Stomach (tissue), 9 donors: ENCODE measurements around the gene KRT6C. TPM values are rescaled to one million over a fixed set of nuclear protein-coding genes. Genes with fewer than 3 reads are reported as not detected.
A peak's percentile ranks its signal among the peaks of the same experiment; 100 is the strongest.

Experiments used
- DNase-seq, 2 donors: peaks; one replicate each; pipeline versions ENCODE4 v3.0.0 to v3.0.0-alpha.2; 2013 to 2019
- H3K27ac ChIP-seq, 5 donors: fragments of 200-600 bp in 4 of 5; sonication (generic) in 4 of 5; one replicate each; pipeline ENCODE4 v1.5.1; 2013 to 2019; ENCODE audit warnings: mild to moderate bottlenecking in 1 of 5, moderate library complexity in 1 of 5
- H3K27me3 ChIP-seq, 3 donors: fragments of 200-600 bp; sonication (generic); one replicate each; pipeline ENCODE4 v1.5.1; 2017 to 2019; ENCODE audit warnings: mixed run types in 1 of 3
- H3K36me3 ChIP-seq, 4 donors: fragments of 200-600 bp; sonication (generic); 1 replicate in 3 of 4; 2 replicates in 1 of 4; pipeline ENCODE4 v1.5.1; 2016 to 2019
- H3K4me1 ChIP-seq, 4 donors: fragments of 200-600 bp; sonication (generic); one replicate each; pipeline ENCODE4 v1.5.1; 2016 to 2019
- H3K4me3 ChIP-seq, 4 donors: fragments of 200-600 bp; sonication (generic) in 3 of 4; one replicate each; pipeline ENCODE4 v1.5.1; 2016 to 2019; ENCODE audit warnings: mild to moderate bottlenecking in 1 of 4
- H3K9me3 ChIP-seq, 4 donors: fragments of 200-600 bp; sonication (generic); one replicate each; pipeline ENCODE4 v1.5.1; 2016 to 2019
- EP300 ChIP-seq: sonication (generic); formaldehyde crosslinking; IDR thresholded peaks from one replicate; pipeline ENCODE4 v1.6.1; 2017; ENCODE audit warnings: antibody characterized with exemption
- POLR2A ChIP-seq, 4 donors: fragments of 450-650 bp; IDR thresholded peaks; one replicate each; pipeline ENCODE4 v1.6.1; 2016; ENCODE audit warnings: antibody characterized with exemption in 4 of 4, control low read depth in 2 of 4, mild to moderate bottlenecking in 1 of 4, moderate library complexity in 1 of 4
- POLR2AphosphoS5 ChIP-seq, 3 donors: sonication (generic); formaldehyde crosslinking; IDR thresholded peaks; one replicate each; pipeline ENCODE4 v1.6.1; 2016; ENCODE audit warnings: antibody characterized with exemption in 3 of 3
- WGBS, 5 donors: extraction: QIAGEN DNeasy Blood & Tissue Kit in 3 of 5; methylation state at CpG; one replicate each; pipeline versions ENCODE4 v1.1.5 to v1.1.7; 2013 to 2018; 5-methylcytosine and 5-hydroxymethylcytosine counted together
- intact Hi-C: fragments of 100-400 bp; cut with DNase I; formaldehyde crosslinking; loops from one replicate; pipeline ENCODE4 v1.15.1; 2023; ENCODE audit warnings: low total_unique reads
- polyA plus RNA-seq, 3 donors: library from polyadenylated mRNA; stranded (reverse); fragments of 200-250 nt; gene quantifications; one replicate each; pipeline ENCODE4 v1.2.3, GENCODE V29; 2013
- total RNA-seq, 5 donors: library from RNA; depleted of rRNA; stranded (reverse); fragments of >200 nt; gene quantifications; one replicate each; pipeline versions ENCODE4 v1.1.0 to v1.2.3, GENCODE V29; 2014 to 2016
- TF ChIP-seq, protein P1 (sequence below), 7 experiments: fragments of 450-650 bp in 4 of 7; fragments of 200-600 bp in 3 of 7; sonication (generic) in 3 of 7; IDR thresholded peaks; one replicate each; pipeline ENCODE4 v1.5.1; 2016 to 2019; ENCODE audit warnings: antibody characterized with exemption in 7 of 7, control low read depth in 2 of 7, mild to moderate bottlenecking in 1 of 7
- donor health status: healthy with polysubstance abuse.
- donor health status: Bipolar disorder and iron deficiency.
- donor health status: healthy.

KRT6C gene
- total and polyA plus RNA-seq, 8 donors = 0.31 to 12.4 (median 0.43) TPM; not detected in 5

- H3K9me3 ChIP-seq = no peaks in the 10 kb centered on the region
- no peaks in the 10 kb centered on the region for H3K4me1 ChIP-seq
- DNase-seq = no peak
- H3K27ac ChIP-seq = no peak overlapping the region
- H3K4me3 ChIP-seq = no peak overlapping the region
- 70 to 90% (median 81%) methylated on average over 4 of the region's 4 CpGs for WGBS, 5 donors
- TF ChIP-seq POLR2A (IDR thresholded peaks at IDR 0.05) (no peak), EP300 (no peak), POLR2AphosphoS5 (IDR thresholded peaks at IDR 0.05) (no peak)
- TF ChIP-seq, protein P1, sequence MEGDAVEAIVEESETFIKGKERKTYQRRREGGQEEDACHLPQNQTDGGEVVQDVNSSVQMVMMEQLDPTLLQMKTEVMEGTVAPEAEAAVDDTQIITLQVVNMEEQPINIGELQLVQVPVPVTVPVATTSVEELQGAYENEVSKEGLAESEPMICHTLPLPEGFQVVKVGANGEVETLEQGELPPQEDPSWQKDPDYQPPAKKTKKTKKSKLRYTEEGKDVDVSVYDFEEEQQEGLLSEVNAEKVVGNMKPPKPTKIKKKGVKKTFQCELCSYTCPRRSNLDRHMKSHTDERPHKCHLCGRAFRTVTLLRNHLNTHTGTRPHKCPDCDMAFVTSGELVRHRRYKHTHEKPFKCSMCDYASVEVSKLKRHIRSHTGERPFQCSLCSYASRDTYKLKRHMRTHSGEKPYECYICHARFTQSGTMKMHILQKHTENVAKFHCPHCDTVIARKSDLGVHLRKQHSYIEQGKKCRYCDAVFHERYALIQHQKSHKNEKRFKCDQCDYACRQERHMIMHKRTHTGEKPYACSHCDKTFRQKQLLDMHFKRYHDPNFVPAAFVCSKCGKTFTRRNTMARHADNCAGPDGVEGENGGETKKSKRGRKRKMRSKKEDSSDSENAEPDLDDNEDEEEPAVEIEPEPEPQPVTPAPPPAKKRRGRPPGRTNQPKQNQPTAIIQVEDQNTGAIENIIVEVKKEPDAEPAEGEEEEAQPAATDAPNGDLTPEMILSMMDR (IDR thresholded peaks at IDR 0.05) = no peak
- intact Hi-C loops = no loop called here
- no peaks in the 10 kb centered on the region for H3K36me3 ChIP-seq
- no peaks in the 10 kb centered on the region for H3K27me3 ChIP-seq
These were observed 3.8 kb downstream of the KRT6C start for GRCh38 chr12:52469853-52470252.

DNA sequence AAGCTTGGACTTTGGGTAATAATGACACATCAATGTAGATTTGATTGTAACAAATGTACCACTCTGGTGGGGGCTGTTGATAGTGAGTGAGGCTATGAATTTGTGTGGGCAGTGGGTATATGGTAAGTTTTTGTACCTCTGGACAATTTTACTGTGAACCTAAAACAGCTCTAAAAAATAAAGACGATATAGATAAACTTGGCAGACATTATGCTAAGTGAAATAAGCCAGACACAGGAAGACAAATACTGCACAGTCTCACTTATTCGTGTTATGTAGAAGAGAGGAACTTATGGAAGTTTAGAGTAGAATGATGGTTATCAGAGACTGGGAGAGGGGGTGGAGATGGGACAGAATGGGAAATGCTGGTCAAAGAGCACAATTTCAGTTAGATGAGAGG lies 8.7 kb downstream of the KRT6C start:
- H3K9me3 ChIP-seq = no peaks in the 10 kb centered on the region
- no peak overlapping the region for H3K27ac ChIP-seq
- no peaks in the 10 kb centered on the region for H3K27me3 ChIP-seq
- H3K36me3 ChIP-seq = no peaks in the 10 kb centered on the region
- TF ChIP-seq POLR2AphosphoS5 (IDR thresholded peaks at IDR 0.05) (no peak), POLR2A (IDR thresholded peaks at IDR 0.05) (no peak), EP300 (no peak)
- TF ChIP-seq, protein P1 (IDR thresholded peaks at IDR 0.05) = no peak
- no peak overlapping the region for H3K4me3 ChIP-seq
- peak in 1 of 2 donors; percentile 31 for DNase-seq
- 31 to 55% (median 44%) methylated on average over 2 of the region's 2 CpGs for WGBS, 5 donors
- intact Hi-C loops = no loop called here
- no peaks in the 10 kb centered on the region for H3K4me1 ChIP-seq

DNA sequence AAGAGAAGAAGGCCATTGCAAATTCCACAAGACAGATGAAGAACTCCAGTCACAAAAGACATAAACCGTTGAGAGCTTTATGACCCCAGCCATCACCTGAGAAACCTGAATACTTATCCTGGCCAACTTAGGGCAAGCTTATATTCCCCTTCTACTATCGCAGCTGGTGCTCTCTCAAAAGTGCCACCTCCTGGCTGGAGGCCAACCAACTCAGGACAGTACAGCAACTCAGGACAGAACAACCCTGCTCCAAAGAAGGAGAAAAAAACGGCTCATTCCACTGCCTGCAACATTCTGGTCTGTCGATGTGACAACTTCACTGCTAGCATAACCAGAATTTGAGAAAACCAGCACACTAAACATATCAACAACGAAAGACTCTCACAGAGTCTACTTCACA lies 11.9 kb downstream of the KRT6C start:
- no peak for DNase-seq
- TF ChIP-seq EP300 = no peak
- WGBS, 5 donors = 59 to 72% (median 60%) methylated on average over 5 of the region's 5 CpGs
- intact Hi-C loops = no loop called here
- Histone ChIP-seq H3K9me3 (no peaks in the 10 kb centered on the region), H3K27me3 (no peaks in the 10 kb centered on the region), H3K36me3 (no peaks in the 10 kb centered on the region), H3K4me3 (no peak overlapping the region), H3K27ac (no peak overlapping the region), H3K4me1 (no peaks in the 10 kb centered on the region)

DNA sequence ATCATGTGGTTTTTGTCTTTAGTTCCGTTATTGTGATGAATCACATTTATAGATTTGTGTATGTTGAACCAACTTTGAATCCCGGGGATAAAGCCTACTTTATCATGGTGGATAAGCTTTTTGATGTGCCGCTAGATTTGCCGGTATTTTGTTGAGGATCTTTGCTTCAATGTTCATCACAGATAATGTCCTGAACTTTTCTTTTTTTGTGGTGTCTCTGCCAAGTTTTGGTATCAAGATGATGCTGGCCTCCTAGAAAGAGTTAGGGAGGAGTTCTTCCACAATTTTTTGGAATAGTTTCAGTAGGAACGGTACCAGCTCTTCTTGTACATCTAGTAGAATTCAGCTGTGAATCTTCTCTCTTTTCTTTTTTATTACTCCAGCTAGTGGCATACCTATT lies 14.7 kb downstream of the KRT6C start:
- Histone ChIP-seq H3K4me1 (no peaks in the 10 kb centered on the region), H3K27ac (no peak overlapping the region), H3K9me3 (no peaks in the 10 kb centered on the region), H3K27me3 (no peaks in the 10 kb centered on the region), H3K4me3 (no peak overlapping the region), H3K36me3 (no peaks in the 10 kb centered on the region)
- intact Hi-C loops = no loop called here
- TF ChIP-seq POLR2A (IDR thresholded peaks at IDR 0.05) (no peak), EP300 (no peak), POLR2AphosphoS5 (IDR thresholded peaks at IDR 0.05) (no peak)
- TF ChIP-seq, protein P1 (IDR thresholded peaks at IDR 0.05) = no peak
- 84 to 93% (median 87%) methylated on average over 5 of the region's 5 CpGs for WGBS, 5 donors
- DNase-seq = no peak

DNA sequence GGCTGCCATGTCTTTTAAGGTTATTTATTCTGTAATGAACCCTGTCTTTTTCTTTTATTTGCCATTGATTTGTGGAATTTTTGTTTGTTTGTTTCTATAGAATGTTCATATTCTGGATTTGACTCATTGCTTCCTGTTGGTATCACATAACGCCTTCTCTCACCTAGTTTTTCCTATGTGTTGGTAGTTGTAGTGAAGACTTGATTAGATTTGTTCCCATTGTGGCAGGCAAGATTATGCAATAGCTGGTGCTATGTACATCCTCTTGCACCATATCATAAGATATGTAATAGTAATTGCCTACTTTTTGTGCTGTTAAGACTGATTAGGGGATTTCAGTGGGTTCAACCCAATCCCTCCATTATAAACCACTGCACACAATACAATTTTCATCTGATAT lies 17.8 kb downstream of the KRT6C start:
- TF ChIP-seq, protein P1 (IDR thresholded peaks at IDR 0.05) = no peak
- TF ChIP-seq POLR2A (IDR thresholded peaks at IDR 0.05) = no peak
- TF ChIP-seq POLR2AphosphoS5 (IDR thresholded peaks at IDR 0.05) = no peak
- TF ChIP-seq EP300 = no peak

More for the DNA sequence above, 17.8 kb downstream of the KRT6C start:
- 61 to 83% (median 70%) methylated on average over 1 of the region's 1 CpG for WGBS, 5 donors
- H3K4me1 ChIP-seq = no peaks in the 10 kb centered on the region
- intact Hi-C loops = no loop called here
- no peak for DNase-seq
- no peaks in the 10 kb centered on the region for H3K27me3 ChIP-seq
- no peak overlapping the region for H3K4me3 ChIP-seq
- H3K27ac ChIP-seq = no peak overlapping the region
- no peaks in the 10 kb centered on the region for H3K9me3 ChIP-seq
- no peaks in the 10 kb centered on the region for H3K36me3 ChIP-seq
